GM23248 (cell line): Measurements from ENCODE around the gene TIMM44. TPM values are rescaled to one million over a fixed set of nuclear protein-coding genes. Genes with fewer than 3 reads are reported as not detected.

ENCODE experiments used
- DNase-seq: peaks from one replicate; pipeline ENCODE4 v3.0.0-alpha.2; 2015
- H2AFZ ChIP-seq: fragments of 200-600 bp; sonication (generic); 2 replicates; pipeline ENCODE4 v1.6.1; 2016; ENCODE audit warnings: antibody characterized with exemption
- H3F3A ChIP-seq: fragments of 200-600 bp; sonication (generic); 2 replicates; pipeline ENCODE4 v1.6.1; 2016; ENCODE audit warnings: mild to moderate bottlenecking, antibody characterized with exemption, mixed run types; ENCODE audit not compliant: insufficient read depth
- H3K27ac ChIP-seq: fragments of 200-600 bp; sonication (generic); 2 replicates; pipeline ENCODE4 v1.5.1; 2016; ENCODE audit warnings: mild to moderate bottlenecking
- H3K27me3 ChIP-seq: fragments of 200-600 bp; sonication (generic); replicated peaks from 2 replicates; pipeline ENCODE4 v1.6.1; 2016; ENCODE audit warnings: mild to moderate bottlenecking; ENCODE audit not compliant: insufficient read depth
- H3K36me3 ChIP-seq: fragments of 200-600 bp; sonication (generic); 2 replicates; pipeline ENCODE4 v1.6.1; 2016; ENCODE audit warnings: low read depth, mild to moderate bottlenecking
- H3K4me1 ChIP-seq: fragments of 200-600 bp; sonication (generic); 2 replicates; pipeline ENCODE4 v1.6.1; 2016; ENCODE audit warnings: mild to moderate bottlenecking; ENCODE audit not compliant: insufficient read depth
- H3K4me2 ChIP-seq: fragments of 200-600 bp; sonication (generic); one replicate; pipeline ENCODE4 v1.6.1; 2016; ENCODE audit warnings: mild to moderate bottlenecking; ENCODE audit not compliant: unreplicated experiment
- H3K4me3 ChIP-seq: fragments of 200-600 bp; sonication (generic); 2 replicates; pipeline ENCODE4 v1.5.1; 2016; ENCODE audit warnings: mild to moderate bottlenecking
- H3K79me2 ChIP-seq: fragments of 200-600 bp; sonication (generic); 2 replicates; pipeline ENCODE4 v1.6.1; 2016; ENCODE audit warnings: mild to moderate bottlenecking; ENCODE audit not compliant: insufficient read depth
- H3K9ac ChIP-seq: fragments of 200-600 bp; sonication (generic); 2 replicates; pipeline ENCODE4 v1.6.1; 2016; ENCODE audit warnings: mild to moderate bottlenecking
- H3K9me2 ChIP-seq: fragments of 200-600 bp; sonication (generic); 2 replicates; pipeline ENCODE4 v1.6.1; 2016; ENCODE audit warnings: mixed run types, mild to moderate bottlenecking, moderate library complexity; ENCODE audit not compliant: insufficient read depth
- H3K9me3 ChIP-seq: fragments of 200-600 bp; sonication (generic); one replicate; pipeline ENCODE4 v1.6.1; 2017; ENCODE audit warnings: low read depth
- H4K20me1 ChIP-seq: fragments of 200-600 bp; sonication (generic); 2 replicates; pipeline ENCODE4 v1.6.0; 2016; ENCODE audit not compliant: insufficient read depth
- EZH2 ChIP-seq: fragments of 200-600 bp; sonication (generic); IDR thresholded peaks from 2 replicates; pipeline ENCODE4 v1.6.1; 2018; ENCODE audit warnings: antibody characterized with exemption, mild to moderate bottlenecking; ENCODE audit not compliant: insufficient read depth, poor library complexity, severe bottlenecking
- EZH2phosphoT487 ChIP-seq: fragments of 200-600 bp; sonication (generic); IDR thresholded peaks from 2 replicates; pipeline ENCODE4 v1.6.1; 2018; ENCODE audit warnings: antibody characterized with exemption, moderate library complexity, mild to moderate bottlenecking, low read depth; ENCODE audit not compliant: insufficient read depth
- WGBS, 2 experiments: methylation state at CpG; one replicate each; pipeline ENCODE4 v1.1.6; 2015 to 2017; ENCODE audit warnings: low lambda C conversion rate in 2 of 2, low coverage in 1 of 2; ENCODE audit errors: missing lambda C conversion rate in 2 of 2; 5-methylcytosine and 5-hydroxymethylcytosine counted together
- in situ Hi-C: fragments of 300-500 bp; cut with MboI; formaldehyde crosslinking; loops from 2 replicates; pipeline ENCODE4 v1.15.0; 2020
- polyA plus RNA-seq: library from polyadenylated mRNA; unstranded; fragments of >200 nt; fragmentation: Nextera tagmentation; extraction: Ambion mirVana; gene quantifications from 2 replicates; pipeline ENCODE4 v1.2.1, GENCODE V29; 2016
- total RNA-seq: library from RNA; depleted of rRNA; stranded (reverse); fragments of >200 nt; shearing (Covaris generic); gene quantifications from 2 replicates; pipeline ENCODE4 v1.2.3, GENCODE V29; 2014

The TIMM44 gene
- total and polyA plus RNA-seq, 2 experiments from 2014 or later, result 25.8 to 53.1 TPM

DNA sequence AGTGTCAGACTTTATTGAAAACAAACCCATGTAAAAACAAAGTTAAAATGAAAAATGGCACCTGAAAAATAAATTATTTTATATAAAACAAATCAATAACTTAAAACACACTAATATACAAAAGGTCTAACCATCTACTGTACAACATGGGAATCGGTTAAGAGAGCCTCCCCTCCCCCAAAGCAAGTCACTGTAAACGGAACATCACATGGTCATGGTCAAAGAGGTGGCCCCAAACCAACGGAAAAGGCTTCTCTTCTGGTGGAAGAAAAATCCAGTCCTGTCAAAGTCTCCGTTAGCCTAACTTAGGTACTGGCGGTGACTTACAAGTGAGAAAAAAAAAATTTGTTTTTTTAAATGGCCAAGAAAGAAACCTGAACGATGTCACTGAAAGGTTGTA, 15.7 kb upstream of the TIMM44 start:
- Histone ChIP-seq H3K9ac (no peak overlapping the region), H3K4me2 (no peak overlapping the region), H3K27me3 (no peaks in the 10 kb centered on the region), H3K79me2 (no peaks in the 10 kb centered on the region), H3F3A (no peaks in the 10 kb centered on the region), H3K36me3 (peaks cover 9% of the 10 kb centered on the region; the same call in 1 of the 2 replicates), H3K27ac (no peak overlapping the region), H3K4me3 (no peak overlapping the region), H3K9me3 (no peaks in the 10 kb centered on the region), H2AFZ (no peak overlapping the region), H3K9me2 (no peaks in the 10 kb centered on the region), H4K20me1 (no peaks in the 10 kb centered on the region), H3K4me1 (no peaks in the 10 kb centered on the region)
- no peak for TF ChIP-seq EZH2
- no peak for TF ChIP-seq EZH2phosphoT487
- no peak for DNase-seq
- 68 to 73% methylated on average over 6 of the region's 6 CpGs for WGBS, 2 experiments
- in situ Hi-C loops, result no loop called here

- 84 to 88% methylated on average over 11 of the region's 11 CpGs for WGBS, 2 experiments
- Histone ChIP-seq H3K9me2 (no peaks in the 10 kb centered on the region), H3K27me3 (no peaks in the 10 kb centered on the region)
These were observed 12.2 kb upstream of the TIMM44 start for GRCh38 chr19:7955696-7956095.

GRCh38 chr19:7953576-7953975, 10.1 kb upstream of the TIMM44 start:
- TF ChIP-seq EZH2, result no peak
- no peak for TF ChIP-seq EZH2phosphoT487
- Histone ChIP-seq H2AFZ (no peak overlapping the region), H3K79me2 (no peaks in the 10 kb centered on the region), H3K27me3 (no peaks in the 10 kb centered on the region), H3K9ac (no peak overlapping the region), H3K27ac (no peak overlapping the region), H3K4me2 (no peak overlapping the region), H3K36me3 (no peaks in the 10 kb centered on the region), H3K4me1 (0 out of 2 replicates have a peak, but pooled peaks cover 3% of the 10 kb centered on the region), H3F3A (no peaks in the 10 kb centered on the region), H3K4me3 (no peak overlapping the region), H4K20me1 (no peaks in the 10 kb centered on the region), H3K9me2 (no peaks in the 10 kb centered on the region), H3K9me3 (no peaks in the 10 kb centered on the region)
- 76 to 79% methylated on average over 7 of the region's 7 CpGs for WGBS, 2 experiments
- no peak for DNase-seq
- in situ Hi-C loops, result no loop called here

More at GRCh38 chr19:7955696-7956095, 12.2 kb upstream of the TIMM44 start:
- 0 out of 2 replicates have a peak, but pooled peaks cover 3% of the 10 kb centered on the region for H3K4me1 ChIP-seq
- in situ Hi-C loops, result no loop called here
- no peak for DNase-seq
- no peak overlapping the region for H3K4me2 ChIP-seq
- H3K9me3 ChIP-seq, result no peaks in the 10 kb centered on the region
- H3K27ac ChIP-seq, result no peak overlapping the region
- TF ChIP-seq EZH2phosphoT487, result no peak
- TF ChIP-seq EZH2, result no peak
- H4K20me1 ChIP-seq, result no peaks in the 10 kb centered on the region
- no peaks in the 10 kb centered on the region for H3K79me2 ChIP-seq
- no peak overlapping the region for H3K4me3 ChIP-seq
- H3K9ac ChIP-seq, result no peak overlapping the region
- no peak overlapping the region for H2AFZ ChIP-seq
- no peaks in the 10 kb centered on the region for H3F3A ChIP-seq
- 0 out of 2 replicates have a peak, but pooled peaks cover 2% of the 10 kb centered on the region for H3K36me3 ChIP-seq

- Histone ChIP-seq H3K9ac (no peak overlapping the region), H2AFZ (no peak overlapping the region), H3K27ac (no peak overlapping the region), H3K9me3 (no peaks in the 10 kb centered on the region), H4K20me1 (no peaks in the 10 kb centered on the region), H3K27me3 (no peaks in the 10 kb centered on the region), H3F3A (no peaks in the 10 kb centered on the region), H3K4me3 (no peak overlapping the region), H3K4me1 (0 out of 2 replicates have a peak, but pooled peaks cover 3% of the 10 kb centered on the region), H3K36me3 (no peaks in the 10 kb centered on the region), H3K9me2 (no peaks in the 10 kb centered on the region), H3K79me2 (no peaks in the 10 kb centered on the region), H3K4me2 (no peak overlapping the region)
- peak; percentile 44 for DNase-seq
- WGBS, 2 experiments, result 0 to 21% methylated on average over 1 to 3 of the region's 3 CpGs
- in situ Hi-C loops, result no loop called here
- TF ChIP-seq EZH2phosphoT487, result no peak
- TF ChIP-seq EZH2, result no peak
These were observed 9.6 kb upstream of the TIMM44 start for GRCh38 chr19:7953060-7953459.

DNA sequence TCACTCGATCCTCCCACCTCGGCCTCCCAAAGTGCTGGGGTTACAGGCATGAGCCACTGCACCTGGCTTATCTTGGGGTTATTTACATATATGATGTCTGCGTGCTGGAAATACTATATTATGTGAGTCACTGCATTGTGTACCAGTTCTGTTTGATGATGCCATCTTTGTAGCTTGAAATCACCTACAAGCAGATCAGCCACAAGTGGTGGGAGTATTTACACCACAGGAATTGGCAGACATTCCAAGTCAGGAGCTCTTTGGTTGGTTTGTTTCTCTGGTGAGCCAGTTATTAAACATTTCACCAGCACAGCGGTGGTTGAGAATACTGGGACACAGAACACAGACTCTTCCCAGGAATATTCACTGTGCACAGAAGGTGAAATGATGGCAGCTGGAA, 4.5 kb upstream of the TIMM44 start:
- Histone ChIP-seq H3K9ac (no peak overlapping the region), H3K9me3 (no peaks in the 10 kb centered on the region), H3K27me3 (no peaks in the 10 kb centered on the region), H3K4me3 (no peak overlapping the region), H4K20me1 (no peaks in the 10 kb centered on the region), H3K27ac (no peak overlapping the region), H3K79me2 (peaks cover 4% of the 10 kb centered on the region), H3K4me1 (0 out of 2 replicates have a peak, but pooled peaks cover 2% of the 10 kb centered on the region), H3K36me3 (no peaks in the 10 kb centered on the region), H2AFZ (no peak overlapping the region), H3F3A (no peaks in the 10 kb centered on the region), H3K4me2 (no peak overlapping the region), H3K9me2 (no peaks in the 10 kb centered on the region)
- no peak for DNase-seq
- no peak for TF ChIP-seq EZH2phosphoT487
- 70 to 74% methylated on average over 4 of the region's 4 CpGs for WGBS, 2 experiments
- in situ Hi-C loops, result no loop called here
